PC-3 (cell line): ENCODE results near the gene TBX15. TPM values are rescaled to one million over a fixed set of nuclear protein-coding genes. Genes with fewer than 3 reads are reported as not detected.

ENCODE experiments used
- ATAC-seq: fragments of 200-7000 bp; cut with Tn5 transposase; 2 replicates; pipeline ENCODE4 v1.9.1; 2020; ENCODE audit warnings: mild to moderate bottlenecking, moderate library complexity
- BruUV-seq: library from RNA; stranded (reverse); fragments of 400-500 nt; replicated peaks from 2 replicates; lab custom pipeline; 2021; lab: Mats Ljungman, UMichigan
- CTCF ChIA-PET: fragments of 300-600 bp; sonication (Branson Sonifier 250); formaldehyde crosslinking; loops from one replicate; lab custom pipeline; 2022; ENCODE audit warnings: antibody characterized with exemption; lab: Charles Lee
- POLR2A ChIA-PET: fragments of 300-600 bp; sonication (Branson Sonifier 250); formaldehyde crosslinking; loops from one replicate; lab custom pipeline; 2022; ENCODE audit warnings: antibody characterized with exemption; ENCODE audit not compliant: unreplicated experiment; lab: Charles Lee
- DNase-seq: peaks from one replicate; pipeline ENCODE4 v3.0.0-alpha.2; 2015
- H2AFZ ChIP-seq: fragments of 300-600 bp; sonication (generic); 2 replicates; pipeline ENCODE4 v1.6.0; 2016; ENCODE audit warnings: antibody characterized with exemption, low read length
- H3F3A ChIP-seq: fragments of 300-600 bp; sonication (generic); one replicate; pipeline ENCODE4 v1.6.0; 2017; ENCODE audit warnings: antibody characterized with exemption, low read length, control low read depth, mild to moderate bottlenecking; ENCODE audit not compliant: unreplicated experiment
- H3K27ac ChIP-seq: fragments of 300-600 bp; sonication (generic); 2 replicates; pipeline ENCODE4 v1.5.1; 2016; ENCODE audit warnings: mild to moderate bottlenecking, low read length
- H3K27me3 ChIP-seq: fragments of 300-600 bp; sonication (generic); 2 replicates; pipeline ENCODE4 v1.6.1; 2016; ENCODE audit warnings: low read length, mixed read lengths
- H3K36me3 ChIP-seq: fragments of 300-600 bp; sonication (generic); 2 replicates; pipeline ENCODE4 v1.6.1; 2016; ENCODE audit warnings: low read depth, mixed run types, low read length, mixed read lengths
- H3K4me1 ChIP-seq: fragments of 300-600 bp; sonication (generic); 2 replicates; pipeline ENCODE4 v1.5.1; 2016; ENCODE audit warnings: low read length; ENCODE audit not compliant: insufficient read depth
- H3K4me2 ChIP-seq: fragments of 300-600 bp; sonication (generic); 2 replicates; pipeline ENCODE4 v1.6.0; 2016; ENCODE audit warnings: low read length
- H3K4me3 ChIP-seq: fragments of 300-600 bp; sonication (generic); 2 replicates; pipeline ENCODE4 v1.5.1; 2016; ENCODE audit warnings: mild to moderate bottlenecking, low read length, mixed read lengths
- H3K79me2 ChIP-seq: fragments of 300-600 bp; sonication (generic); 2 replicates; pipeline ENCODE4 v1.6.1; 2017; ENCODE audit warnings: low read length, mixed read lengths
- H3K9ac ChIP-seq: fragments of 300-600 bp; sonication (generic); 2 replicates; pipeline ENCODE4 v1.6.0; 2016; ENCODE audit warnings: mild to moderate bottlenecking, low read length
- H3K9me2 ChIP-seq: fragments of 300-600 bp; sonication (generic); replicated peaks from 2 replicates; pipeline ENCODE4 v1.6.1; 2016; ENCODE audit warnings: mixed run types, low read length, mixed read lengths
- H3K9me3 ChIP-seq: fragments of 300-600 bp; sonication (generic); 2 replicates; pipeline ENCODE4 v1.6.1; 2016; ENCODE audit warnings: low read length, mixed read lengths
- H4K20me1 ChIP-seq: fragments of 300-600 bp; sonication (generic); 2 replicates; pipeline ENCODE4 v1.6.1; 2016; ENCODE audit warnings: low read length, mixed read lengths
- EZH2 ChIP-seq: fragments of 300-600 bp; sonication (generic); IDR thresholded peaks from one replicate; pipeline ENCODE4 v1.6.1; 2017; ENCODE audit warnings: antibody characterized with exemption, mild to moderate bottlenecking, low read length; ENCODE audit not compliant: unreplicated experiment
- EZH2phosphoT487 ChIP-seq: fragments of 300-600 bp; sonication (generic); IDR thresholded peaks from 2 replicates; pipeline ENCODE4 v1.6.1; 2018; ENCODE audit warnings: mild to moderate bottlenecking, antibody characterized with exemption, low read length, borderline replicate concordance
- intact Hi-C: fragments of 100-400 bp; cut with micrococcal nuclease; formaldehyde crosslinking; loops from 2 replicates; pipeline ENCODE4 v1.9.0; 2023
- total RNA-seq: library from RNA; depleted of rRNA; stranded (reverse); fragments of >200 nt; gene quantifications from 2 replicates; pipeline ENCODE4 v1.2.3, GENCODE V29; 2014
- TF ChIP-seq, protein P1 (sequence below): fragments of 300-600 bp; sonication (generic); conservative IDR thresholded peaks from 2 replicates; pipeline ENCODE4 v1.5.1; 2017; ENCODE audit warnings: antibody characterized with exemption, low read depth, mild to moderate bottlenecking, low read length

The TBX15 gene
- total RNA-seq, 1 experiment from 2014 or later = 0.58 TPM

DNA sequence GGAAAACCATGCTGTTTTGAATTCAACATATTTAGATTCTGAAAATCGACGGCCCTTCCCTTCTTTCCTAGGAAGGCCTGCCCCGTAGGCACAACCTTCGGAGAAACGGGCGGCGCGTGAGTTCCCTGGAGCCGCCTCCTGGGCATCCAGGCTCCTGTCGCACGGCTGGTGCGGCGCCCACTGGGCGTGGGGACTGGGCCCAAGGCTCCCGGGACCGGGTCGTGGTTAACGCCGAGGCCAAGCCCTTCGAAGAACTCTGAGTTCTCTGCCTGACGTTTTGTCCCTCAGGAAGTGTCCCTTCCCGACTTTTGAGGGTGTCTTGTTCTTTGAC lies 19.2 kb upstream of the TBX15 start:
- intact Hi-C loops = loop anchor here (5.0 kb wide), 2 partner anchors 180 to 270 kb away; no protein-coding TSS in a partner anchor
- H3K4me1 ChIP-seq = peaks cover 10% of the 10 kb centered on the region
- ChIA-PET POLR2A (no interaction called here), CTCF (no interaction called here)
- DNase-seq = no peak
- H3K79me2 ChIP-seq = no peaks in the 10 kb centered on the region
- H3K4me3 ChIP-seq = no peak overlapping the region
- no peak overlapping the region for H2AFZ ChIP-seq
- no TSS peak for BruUV-seq
- H3K9me3 ChIP-seq = no peaks in the 10 kb centered on the region
- H3K27ac ChIP-seq = no peak overlapping the region
- H3K36me3 ChIP-seq = no peaks in the 10 kb centered on the region
- H3K9me2 ChIP-seq = no peaks in the 10 kb centered on the region
- no peaks in the 10 kb centered on the region for H3F3A ChIP-seq
- no peak for TF ChIP-seq EZH2
- TF ChIP-seq, protein P1, sequence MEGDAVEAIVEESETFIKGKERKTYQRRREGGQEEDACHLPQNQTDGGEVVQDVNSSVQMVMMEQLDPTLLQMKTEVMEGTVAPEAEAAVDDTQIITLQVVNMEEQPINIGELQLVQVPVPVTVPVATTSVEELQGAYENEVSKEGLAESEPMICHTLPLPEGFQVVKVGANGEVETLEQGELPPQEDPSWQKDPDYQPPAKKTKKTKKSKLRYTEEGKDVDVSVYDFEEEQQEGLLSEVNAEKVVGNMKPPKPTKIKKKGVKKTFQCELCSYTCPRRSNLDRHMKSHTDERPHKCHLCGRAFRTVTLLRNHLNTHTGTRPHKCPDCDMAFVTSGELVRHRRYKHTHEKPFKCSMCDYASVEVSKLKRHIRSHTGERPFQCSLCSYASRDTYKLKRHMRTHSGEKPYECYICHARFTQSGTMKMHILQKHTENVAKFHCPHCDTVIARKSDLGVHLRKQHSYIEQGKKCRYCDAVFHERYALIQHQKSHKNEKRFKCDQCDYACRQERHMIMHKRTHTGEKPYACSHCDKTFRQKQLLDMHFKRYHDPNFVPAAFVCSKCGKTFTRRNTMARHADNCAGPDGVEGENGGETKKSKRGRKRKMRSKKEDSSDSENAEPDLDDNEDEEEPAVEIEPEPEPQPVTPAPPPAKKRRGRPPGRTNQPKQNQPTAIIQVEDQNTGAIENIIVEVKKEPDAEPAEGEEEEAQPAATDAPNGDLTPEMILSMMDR = no peak
- no peak for TF ChIP-seq EZH2phosphoT487
- no peak overlapping the region for H3K4me2 ChIP-seq
- no peaks in the 10 kb centered on the region for H3K27me3 ChIP-seq
- H3K9ac ChIP-seq = no peak overlapping the region
- H4K20me1 ChIP-seq = no peaks in the 10 kb centered on the region
- no peak for ATAC-seq

DNA sequence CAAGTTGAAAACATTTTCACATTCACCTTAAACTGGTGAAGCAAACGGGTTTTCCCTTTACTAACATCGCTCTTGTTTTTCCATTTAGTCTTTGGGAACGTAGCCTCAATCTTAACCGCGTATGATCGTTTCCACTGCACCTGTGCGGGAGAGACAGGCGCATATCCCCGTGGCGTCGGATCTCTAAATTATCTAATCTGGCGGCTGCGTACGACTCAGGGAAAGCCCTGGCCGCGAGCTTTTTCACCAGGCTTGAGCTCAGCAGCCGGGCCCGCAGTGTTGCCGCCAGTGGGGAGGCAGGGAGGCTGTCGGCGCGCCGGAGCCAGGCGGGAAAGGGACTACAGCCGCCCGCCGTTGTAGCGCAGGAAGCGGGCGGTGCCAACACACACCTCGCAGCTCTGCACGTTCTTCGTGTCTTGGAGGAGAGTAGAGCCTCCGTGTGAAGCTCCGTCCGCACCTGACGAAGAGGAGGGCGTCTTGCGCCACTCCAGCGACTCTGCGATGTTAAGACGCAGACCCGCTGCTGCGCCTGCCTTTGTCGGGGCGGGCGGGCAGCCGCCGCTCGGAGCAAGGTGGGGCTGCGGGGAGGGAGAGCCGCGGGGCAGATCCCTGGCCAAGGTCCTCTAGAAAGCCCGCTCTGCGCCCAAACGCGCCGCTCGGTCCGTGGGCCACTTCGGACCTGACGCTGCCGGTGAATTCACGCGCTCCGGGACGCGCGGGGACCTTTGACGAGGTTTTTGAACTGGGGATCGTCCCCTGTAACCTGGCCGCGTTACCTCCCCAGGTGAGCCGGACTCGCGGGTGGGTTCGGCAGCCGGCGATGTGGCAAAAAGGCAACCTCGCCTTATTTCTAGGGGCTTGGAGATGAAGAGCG lies 18.5 kb upstream of the TBX15 start:
- Histone ChIP-seq H3K4me3 (no peak overlapping the region), H3K27me3 (no peaks in the 10 kb centered on the region), H3K36me3 (no peaks in the 10 kb centered on the region), H3K9me2 (no peaks in the 10 kb centered on the region), H3K4me2 (no peak overlapping the region), H3K9me3 (no peaks in the 10 kb centered on the region), H2AFZ (no peak overlapping the region), H4K20me1 (no peaks in the 10 kb centered on the region), H3K79me2 (no peaks in the 10 kb centered on the region), H3K9ac (no peak overlapping the region), H3F3A (no peaks in the 10 kb centered on the region), H3K4me1 (peaks cover 15% of the 10 kb centered on the region), H3K27ac (no peak overlapping the region)
- no peak for DNase-seq
- CTCF ChIA-PET = no interaction called here
- ATAC-seq = no peak
- POLR2A ChIA-PET = no interaction called here
- intact Hi-C loops = loop anchor here (5.0 kb wide), 2 partner anchors 179 to 271 kb away; no protein-coding TSS in a partner anchor
- TF ChIP-seq EZH2phosphoT487 = no peak
- no peak for TF ChIP-seq EZH2
- TF ChIP-seq, protein P1 = no peak
- no TSS peak for BruUV-seq

DNA sequence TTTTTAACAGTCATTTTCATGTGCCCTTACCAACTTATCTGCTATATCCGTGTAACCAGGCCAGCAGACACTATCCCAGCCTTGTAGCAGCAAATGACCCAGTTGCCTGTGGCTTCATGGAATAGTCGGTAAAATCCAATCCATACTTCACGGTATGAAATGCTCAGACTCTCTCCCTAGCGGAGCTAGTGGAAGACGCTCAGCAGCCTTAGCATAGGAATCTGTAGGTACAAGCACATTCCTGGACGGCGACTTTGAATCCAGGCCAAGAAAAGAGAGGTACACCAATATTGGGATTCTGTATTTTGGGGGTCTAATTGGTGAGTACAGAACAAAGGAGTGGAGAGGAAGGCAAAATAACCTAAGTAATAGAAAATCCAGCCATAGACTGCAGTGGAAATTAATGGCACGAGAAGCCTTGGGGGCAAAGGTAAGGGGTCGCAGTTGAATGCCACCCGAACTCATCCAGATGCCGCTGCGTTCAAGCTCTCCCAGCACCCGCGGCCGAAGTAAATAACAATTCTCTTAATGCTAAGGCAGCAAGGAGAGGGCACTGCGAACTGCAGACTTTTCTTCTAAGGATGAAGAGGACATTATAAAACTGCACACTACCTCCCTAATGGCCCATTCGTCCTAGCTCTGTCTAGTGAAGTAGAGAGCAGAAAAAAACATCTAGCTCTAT lies 17.7 kb upstream of the TBX15 start:
- Histone ChIP-seq H3K36me3 (no peaks in the 10 kb centered on the region), H3F3A (no peaks in the 10 kb centered on the region), H2AFZ (no peak overlapping the region), H3K27ac (no peak overlapping the region), H3K4me2 (no peak overlapping the region), H3K4me3 (no peak overlapping the region), H3K9ac (no peak overlapping the region), H3K79me2 (no peaks in the 10 kb centered on the region), H3K9me3 (no peaks in the 10 kb centered on the region), H3K27me3 (no peaks in the 10 kb centered on the region), H3K4me1 (peaks cover 15% of the 10 kb centered on the region), H4K20me1 (no peaks in the 10 kb centered on the region), H3K9me2 (no peaks in the 10 kb centered on the region)
- CTCF ChIA-PET = no interaction called here
- POLR2A ChIA-PET = no interaction called here
- no peak for TF ChIP-seq EZH2
- TF ChIP-seq, protein P1 = no peak
- no peak for TF ChIP-seq EZH2phosphoT487
- intact Hi-C loops = loop anchor here (5.0 kb wide), 2 partner anchors 179 to 271 kb away; no protein-coding TSS in a partner anchor
- BruUV-seq = no TSS peak
- ATAC-seq = no peak
- no peak for DNase-seq
